ENCODE results near the gene REPIN1.

The REPIN1 gene

DNA sequence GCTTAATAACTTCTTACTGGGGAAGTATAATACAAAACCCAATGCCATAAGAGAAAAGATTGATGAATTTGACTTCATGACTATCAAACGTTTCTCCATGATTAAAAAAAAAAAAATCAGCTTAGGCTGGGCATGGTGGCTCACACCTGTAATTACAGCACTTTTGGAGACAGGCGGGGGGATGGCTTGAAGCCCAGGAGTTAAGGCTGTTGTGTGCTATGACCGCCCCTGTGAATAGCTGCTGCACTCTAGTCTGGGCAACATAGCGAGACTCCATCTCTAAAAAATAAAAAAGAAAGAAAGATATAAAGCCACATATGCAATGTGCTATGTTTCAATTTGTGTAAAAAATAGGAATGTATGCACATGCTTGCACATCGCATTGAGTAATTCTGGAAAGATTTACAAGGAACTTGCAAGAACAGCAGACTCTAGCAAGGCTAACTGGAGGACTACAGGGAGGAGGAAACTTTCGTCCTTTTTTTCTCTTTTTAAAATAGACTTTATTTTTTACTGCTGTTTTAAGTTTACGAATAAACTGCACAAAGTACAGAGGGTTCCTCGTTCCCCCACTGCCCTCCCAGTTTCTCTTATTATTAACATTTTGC is 16.9 kb upstream of the REPIN1 start:
- Histone ChIP-seq H3K9me3 (ENCODE audit: insufficient read depth, low read length) (no peaks in the 10 kb centered on the region), H2AFZ (ENCODE audit: low read depth, low read length) (peak overlapping the region; percentile 68; the same call in 1 of the 2 replicates), H3K4me2 (ENCODE audit: low read length) (peak overlapping the region; percentile 52), H3K4me3 (ENCODE audit: low read length) (peak overlapping the region; percentile 57; the same call in 1 of the 2 replicates), H4K20me1 (ENCODE audit: insufficient read depth, low read length) (no peaks in the 10 kb centered on the region), H3K79me2 (ENCODE audit: low read length) (no peaks in the 10 kb centered on the region), H3K4me1 (ENCODE audit: low read length) (peaks cover 25% of the 10 kb centered on the region), H3K27me3 (ENCODE audit: low read depth, low read length) (no peaks in the 10 kb centered on the region), H3K27ac (ENCODE audit: low read length) (no peak overlapping the region), H3K9ac (ENCODE audit: low read length) (no peak overlapping the region), H3K36me3 (replicated peaks; ENCODE audit: low read depth, low read length) (no peaks in the 10 kb centered on the region)
- TF ChIP-seq EZH2phosphoT487 (IDR thresholded peaks at IDR 0.05; ENCODE audit: low read depth) (no peak), CTCF (IDR thresholded peaks at IDR 0.05; ENCODE audit: low read depth, low read length) (no peak)

DNA sequence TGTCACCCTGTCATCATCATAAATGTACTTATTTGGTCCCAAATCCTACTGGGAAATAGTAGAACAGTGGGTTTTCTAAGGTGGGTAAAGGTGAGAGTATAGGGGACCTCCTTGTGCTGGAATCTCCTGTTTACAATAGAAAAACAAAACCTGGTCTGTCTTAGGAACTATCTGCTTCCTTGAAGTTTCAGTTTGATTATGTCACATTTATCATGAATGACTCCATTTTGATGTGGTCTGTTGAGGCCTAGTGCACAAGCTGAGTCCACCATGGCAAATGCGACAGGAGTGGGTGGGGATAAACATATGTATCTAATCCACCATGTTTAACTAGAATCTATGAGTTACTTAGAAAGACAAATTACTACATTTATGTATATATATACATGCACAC is 13.0 kb upstream of the REPIN1 start:
- Histone ChIP-seq H3K27me3 (ENCODE audit: low read depth, low read length) (no peaks in the 10 kb centered on the region), H3K36me3 (replicated peaks; ENCODE audit: low read depth, low read length) (no peaks in the 10 kb centered on the region), H3K4me2 (ENCODE audit: low read length) (no peak overlapping the region), H3K4me1 (ENCODE audit: low read length) (peaks cover 54% of the 10 kb centered on the region), H3K4me3 (ENCODE audit: low read length) (no peak overlapping the region), H3K79me2 (ENCODE audit: low read length) (no peaks in the 10 kb centered on the region), H4K20me1 (ENCODE audit: insufficient read depth, low read length) (no peaks in the 10 kb centered on the region), H3K9me3 (ENCODE audit: insufficient read depth, low read length) (no peaks in the 10 kb centered on the region), H3K9ac (ENCODE audit: low read length) (no peak overlapping the region), H3K27ac (ENCODE audit: low read length) (no peak overlapping the region), H2AFZ (ENCODE audit: low read depth, low read length) (peak overlapping the region; percentile 93)
- no peak for TF ChIP-seq EZH2phosphoT487 (IDR thresholded peaks at IDR 0.05; ENCODE audit: low read depth)
- TF ChIP-seq CTCF (IDR thresholded peaks at IDR 0.05; ENCODE audit: low read depth, low read length) = no peak

DNA sequence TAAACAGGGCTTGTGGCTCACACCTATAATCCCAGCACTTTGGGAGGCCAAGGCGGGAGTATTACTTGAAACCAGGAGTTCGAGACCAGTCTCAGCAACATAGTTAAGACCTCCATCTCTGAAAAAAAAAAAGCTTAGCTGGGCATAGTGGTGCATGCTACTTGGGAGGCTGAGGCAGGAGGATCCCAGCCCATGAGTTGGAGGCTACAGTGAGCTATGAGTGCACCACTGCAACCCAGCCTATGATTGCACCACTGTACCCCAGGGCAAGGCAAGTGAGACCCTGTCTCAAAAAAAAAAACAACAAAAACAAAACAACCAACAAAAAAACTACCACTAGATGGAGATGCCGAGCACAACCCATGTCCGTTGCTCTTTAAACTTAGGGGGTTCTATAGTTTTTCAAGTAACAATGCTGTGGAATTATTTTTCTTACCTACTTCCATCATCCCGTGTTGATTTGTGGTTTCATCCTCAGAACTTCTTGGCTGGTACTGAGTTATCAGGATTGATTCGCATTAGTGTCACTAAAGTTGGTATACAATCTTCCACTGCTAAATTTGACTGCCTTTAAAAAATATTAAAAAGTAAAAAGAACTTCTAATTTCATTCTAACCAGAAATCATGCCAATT is 12.2 kb upstream of the REPIN1 start:
- Histone ChIP-seq H3K27me3 (ENCODE audit: low read depth, low read length) (no peaks in the 10 kb centered on the region), H3K4me3 (ENCODE audit: low read length) (no peak overlapping the region), H2AFZ (ENCODE audit: low read depth, low read length) (peak overlapping the region; percentile 48), H3K4me1 (ENCODE audit: low read length) (peaks cover 54% of the 10 kb centered on the region), H3K9ac (ENCODE audit: low read length) (peak overlapping the region; percentile 31; the same call in 1 of the 2 replicates), H3K36me3 (replicated peaks; ENCODE audit: low read depth, low read length) (no peaks in the 10 kb centered on the region), H3K79me2 (ENCODE audit: low read length) (no peaks in the 10 kb centered on the region), H3K9me3 (ENCODE audit: insufficient read depth, low read length) (no peaks in the 10 kb centered on the region), H3K4me2 (ENCODE audit: low read length) (peak overlapping the region; percentile 43), H3K27ac (ENCODE audit: low read length) (peak overlapping the region; percentile 26; the same call in 1 of the 2 replicates), H4K20me1 (ENCODE audit: insufficient read depth, low read length) (no peaks in the 10 kb centered on the region)
- TF ChIP-seq EZH2phosphoT487 (IDR thresholded peaks at IDR 0.05; ENCODE audit: low read depth) = no peak
- TF ChIP-seq CTCF (IDR thresholded peaks at IDR 0.05; ENCODE audit: low read depth, low read length) = peak; percentile 77

DNA sequence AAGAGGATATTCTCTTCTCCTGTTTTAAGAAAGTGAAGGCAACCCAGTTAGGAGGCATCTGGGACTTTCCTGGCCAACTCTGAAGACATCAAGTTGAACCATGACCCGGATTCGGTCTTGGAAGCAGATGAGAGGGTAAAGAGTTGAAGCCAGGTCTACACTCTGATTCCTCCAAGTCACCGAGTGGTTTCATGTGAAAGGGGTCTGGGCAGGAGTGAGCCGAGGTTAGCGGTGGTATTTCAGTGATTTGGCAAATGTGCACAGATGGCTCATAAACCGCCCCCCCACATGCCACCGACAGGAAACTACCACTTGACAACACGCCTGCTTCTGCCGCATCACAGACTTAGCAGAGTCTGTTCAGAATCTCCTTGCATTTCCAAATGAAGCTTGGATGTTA is 11.4 kb upstream of the REPIN1 start:
- Histone ChIP-seq H3K4me2 (ENCODE audit: low read length) (peak overlapping the region; percentile 85), H3K27ac (ENCODE audit: low read length) (peak overlapping the region; percentile 71), H3K4me1 (ENCODE audit: low read length) (peaks cover 56% of the 10 kb centered on the region), H3K79me2 (ENCODE audit: low read length) (no peaks in the 10 kb centered on the region), H3K27me3 (ENCODE audit: low read depth, low read length) (no peaks in the 10 kb centered on the region), H4K20me1 (ENCODE audit: insufficient read depth, low read length) (no peaks in the 10 kb centered on the region), H2AFZ (ENCODE audit: low read depth, low read length) (peak overlapping the region; percentile 94), H3K36me3 (replicated peaks; ENCODE audit: low read depth, low read length) (no peaks in the 10 kb centered on the region), H3K9me3 (ENCODE audit: insufficient read depth, low read length) (no peaks in the 10 kb centered on the region), H3K4me3 (ENCODE audit: low read length) (peak overlapping the region; percentile 55), H3K9ac (ENCODE audit: low read length) (peak overlapping the region; percentile 53)
- TF ChIP-seq CTCF (IDR thresholded peaks at IDR 0.05; ENCODE audit: low read depth, low read length) (no peak), EZH2phosphoT487 (IDR thresholded peaks at IDR 0.05; ENCODE audit: low read depth) (no peak)

Measured in OCI-LY3 (cell line).